WTC11 (cell line): ENCODE results near the gene MRPS11. TPM values are rescaled to one million over a fixed set of nuclear protein-coding genes. Genes with fewer than 3 reads are reported as not detected.

Source experiments
- ATAC-seq: fragments of 200-7000 bp; cut with Tn5 transposase; 2 replicates; pipeline ENCODE4 v1.10.0; 2021; ENCODE audit warnings: mild to moderate bottlenecking, moderate library complexity
- CTCF ChIA-PET: fragments of 300-600 bp; sonication (Branson Sonifier 250); formaldehyde crosslinking; loops from one replicate; lab custom pipeline; 2021; ENCODE audit warnings: antibody characterized with exemption; lab: Charles Lee
- POLR2A ChIA-PET: fragments of 350-600 bp; sonication (Branson Sonifier 250); formaldehyde crosslinking; loops from one replicate; lab custom pipeline; 2021; ENCODE audit warnings: antibody characterized with exemption; lab: Charles Lee
- DNase-seq: peaks from one replicate; pipeline ENCODE4 v3.0.0; 2021; ENCODE audit warnings: low spot score
- H3K27ac Mint-ChIP-seq: 2 replicates; pipeline ENCODE4 v1.8.0; 2021; ENCODE audit warnings: mixed read lengths
- H3K27me3 Mint-ChIP-seq: 2 replicates; pipeline ENCODE4 v1.8.0; 2021; ENCODE audit warnings: low read depth, mild to moderate bottlenecking, moderate library complexity, mixed read lengths
- H3K36me3 Mint-ChIP-seq: 2 replicates; pipeline ENCODE4 v1.8.0; 2021; ENCODE audit warnings: mixed read lengths
- H3K4me1 Mint-ChIP-seq: 2 replicates; pipeline ENCODE4 v1.8.0; 2022; ENCODE audit warnings: mixed read lengths
- H3K4me3 Mint-ChIP-seq: 2 replicates; pipeline ENCODE4 v1.8.0; 2021; ENCODE audit warnings: mild to moderate bottlenecking, moderate library complexity, mixed read lengths
- H3K9me3 Mint-ChIP-seq: 2 replicates; pipeline ENCODE4 v1.8.0; 2021; ENCODE audit warnings: mixed read lengths
- ARID4B ChIP-seq: sonication (generic); formaldehyde crosslinking; IDR thresholded peaks from 2 replicates; pipeline ENCODE4 v1.8.0; 2023; ENCODE audit warnings: missing genetic modification reagents, mild to moderate bottlenecking, borderline replicate concordance
- E2F4 ChIP-seq: sonication (generic); formaldehyde crosslinking; IDR thresholded peaks from 2 replicates; pipeline ENCODE4 v1.8.1; 2022; ENCODE audit warnings: low read depth, mild to moderate bottlenecking, moderate library complexity, missing genetic modification reagents, borderline replicate concordance
- FOXP4 ChIP-seq: sonication (generic); formaldehyde crosslinking; IDR thresholded peaks from 2 replicates; pipeline ENCODE4 v1.8.0; 2022; ENCODE audit warnings: mild to moderate bottlenecking, missing genetic modification reagents
- HMGA2 ChIP-seq: fragments of 250-450 bp; sonication (Bioruptor Pico); IDR thresholded peaks from 2 replicates; pipeline ENCODE4 v1.4.0; 2021; ENCODE audit warnings: mild to moderate bottlenecking, moderate library complexity
- HMGXB4 ChIP-seq: sonication (generic); formaldehyde crosslinking; IDR thresholded peaks from 2 replicates; pipeline ENCODE4 v1.8.1; 2023; ENCODE audit warnings: mild to moderate bottlenecking, moderate library complexity, missing genetic modification reagents
- IRF2 ChIP-seq: sonication (generic); formaldehyde crosslinking; IDR thresholded peaks from 2 replicates; pipeline ENCODE4 v1.8.0; 2022; ENCODE audit warnings: low read depth, missing genetic modification reagents, borderline replicate concordance
- JAZF1 ChIP-seq: fragments of 250-450 bp; sonication (Bioruptor Pico); IDR thresholded peaks from 2 replicates; pipeline ENCODE4 v1.9.0; 2021; ENCODE audit warnings: moderate library complexity, mild to moderate bottlenecking, inconsistent platforms
- JUN ChIP-seq: sonication (generic); formaldehyde crosslinking; IDR thresholded peaks from 2 replicates; pipeline ENCODE4 v1.8.0; 2023; ENCODE audit warnings: mild to moderate bottlenecking, missing genetic modification reagents
- KAT7 ChIP-seq: sonication (generic); formaldehyde crosslinking; IDR thresholded peaks from 2 replicates; pipeline ENCODE4 v1.8.1; 2023; ENCODE audit warnings: missing genetic modification reagents, mild to moderate bottlenecking, borderline replicate concordance
- NR3C1 ChIP-seq: sonication (generic); formaldehyde crosslinking; conservative IDR thresholded peaks from 2 replicates; pipeline ENCODE4 v1.8.1; 2023; ENCODE audit warnings: low read depth, mild to moderate bottlenecking, missing genetic modification reagents
- SMAD3 ChIP-seq: sonication (generic); formaldehyde crosslinking; IDR thresholded peaks from 2 replicates; pipeline ENCODE4 v1.8.0; 2022; ENCODE audit warnings: missing genetic modification reagents, mild to moderate bottlenecking, borderline replicate concordance
- SP1 ChIP-seq: sonication (generic); formaldehyde crosslinking; conservative IDR thresholded peaks from 2 replicates; pipeline ENCODE4 v1.8.1; 2022; ENCODE audit warnings: missing genetic modification reagents
- ZBTB21 ChIP-seq: sonication (generic); formaldehyde crosslinking; IDR thresholded peaks from 2 replicates; pipeline ENCODE4 v1.8.1; 2023; ENCODE audit warnings: mild to moderate bottlenecking, missing genetic modification reagents, borderline replicate concordance
- ZNF317 ChIP-seq: sonication (generic); formaldehyde crosslinking; IDR thresholded peaks from 2 replicates; pipeline ENCODE4 v1.8.1; 2023; ENCODE audit warnings: low read depth, mild to moderate bottlenecking, moderate library complexity, missing genetic modification reagents, borderline replicate concordance
- ZNF671 ChIP-seq: fragments of 250-450 bp; sonication (Bioruptor Pico); IDR thresholded peaks from 2 replicates; pipeline ENCODE4 v1.8.0; 2021; ENCODE audit warnings: mild to moderate bottlenecking
- ZSCAN18 ChIP-seq: fragments of 250-450 bp; sonication (Bioruptor Pico); IDR thresholded peaks from 2 replicates; pipeline ENCODE4 v2.1.2; 2022; ENCODE audit warnings: mild to moderate bottlenecking, moderate library complexity
- total RNA-seq: library from RNA; stranded (reverse); gene quantifications from 3 replicates; pipeline ENCODE4 v1.2.3, GENCODE V29; 2021

Gene MRPS11
- total RNA-seq, 1 experiment from 2014 or later = 49.1 TPM

- TF ChIP-seq ARID4B (CRISPR knock-in tag) (no peak), FOXP4 (CRISPR knock-in tag) (no peak)
Measured at GRCh38 chr15:88469321-88469720, 1.8 kb downstream of the MRPS11 start (continued).

- ATAC-seq = no peak
- Mint-ChIP-seq H3K9me3 (no peaks in the 10 kb centered on the region), H3K27ac (no peak overlapping the region), H3K4me1 (peaks cover 16% of the 10 kb centered on the region), H3K36me3 (peaks cover 8% of the 10 kb centered on the region), H3K27me3 (no peaks in the 10 kb centered on the region), H3K4me3 (no peak overlapping the region)
- TF ChIP-seq IRF2 (CRISPR knock-in tag) (no peak), JUN (CRISPR knock-in tag) (no peak), SP1 (CRISPR knock-in tag) (no peak), SMAD3 (CRISPR knock-in tag) (no peak), ZNF317 (CRISPR knock-in tag) (no peak), KAT7 (CRISPR knock-in tag) (no peak), HMGXB4 (CRISPR knock-in tag) (no peak), ZNF671 (CRISPR knock-in tag) (no peak), NR3C1 (CRISPR knock-in tag) (no peak), E2F4 (CRISPR knock-in tag) (no peak), JAZF1 (CRISPR knock-in tag) (no peak), ZSCAN18 (CRISPR knock-in tag) (no peak), ZBTB21 (CRISPR knock-in tag) (no peak), HMGA2 (no peak)
- POLR2A ChIA-PET = no interaction called here
- CTCF ChIA-PET = interaction anchor here (0.9 to 2.1 kb wide), 5 partner anchors 11 to 408 kb away, joined by 3 to 5 read pairs (median 4); no protein-coding TSS in a partner anchor
- DNase-seq = no peak
Measured at GRCh38 chr15:88470625-88471372, 3.3 kb downstream of the MRPS11 start.
